HG03103 (cell line): ENCODE results near the gene NCL.
A peak's percentile ranks its signal among the peaks of the same experiment; 100 is the strongest.

Source experiments
- ATAC-seq: cut with Tn5 transposase; IDR thresholded peaks from one replicate; pipeline ENCODE4 v1.9.1; 2021; ENCODE audit warnings: low read depth; ENCODE audit not compliant: unreplicated experiment

Gene NCL

DNA sequence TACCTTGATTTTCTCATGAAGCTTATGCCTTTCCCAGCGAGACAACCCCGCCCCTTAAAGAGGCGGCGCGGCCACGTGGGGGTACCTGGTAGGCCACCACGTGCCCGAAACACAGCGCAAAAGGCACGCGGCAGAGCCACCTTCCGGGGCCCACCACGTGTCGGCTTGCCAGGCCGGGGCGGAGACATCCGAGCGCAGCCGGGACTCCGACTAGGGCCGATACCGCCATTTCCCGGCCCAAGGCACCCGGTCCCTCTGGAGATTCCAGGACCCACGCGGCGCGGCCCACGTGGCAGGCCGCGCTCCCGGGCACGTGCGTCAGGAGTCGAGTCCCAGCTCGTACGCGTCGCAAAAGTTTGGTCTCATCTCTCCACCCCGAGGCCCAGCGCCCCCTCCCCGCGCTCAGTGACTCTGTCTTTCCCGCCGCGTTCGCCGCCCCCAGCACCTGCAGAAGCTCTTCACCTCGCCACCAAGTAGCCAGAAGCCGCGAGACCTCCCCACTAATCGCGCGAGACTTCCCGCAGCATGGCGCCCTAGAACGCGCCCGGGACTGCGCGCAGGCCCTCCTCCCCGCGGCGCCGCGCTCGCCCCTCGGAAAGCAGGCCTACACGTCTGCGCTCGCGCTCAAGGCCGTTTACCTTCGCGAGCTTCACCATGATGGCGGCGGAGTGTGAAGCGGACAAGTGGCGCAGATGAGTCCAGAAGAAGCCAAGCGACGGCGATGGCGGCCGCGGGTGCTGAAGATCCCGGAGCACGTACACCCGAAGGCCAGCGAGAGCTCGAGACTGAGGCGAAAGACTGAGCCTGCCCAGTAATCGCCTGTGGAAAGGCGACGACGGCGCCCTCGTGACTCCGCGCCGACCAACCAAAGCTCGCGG is at the start of gene NCL:
Gene NCL (minus strand): TSS at position 787 of the 878 bp plus-strand sequence. CDS start 131 bp downstream, at position 656.
- ATAC-seq, result peak; percentile 91

DNA sequence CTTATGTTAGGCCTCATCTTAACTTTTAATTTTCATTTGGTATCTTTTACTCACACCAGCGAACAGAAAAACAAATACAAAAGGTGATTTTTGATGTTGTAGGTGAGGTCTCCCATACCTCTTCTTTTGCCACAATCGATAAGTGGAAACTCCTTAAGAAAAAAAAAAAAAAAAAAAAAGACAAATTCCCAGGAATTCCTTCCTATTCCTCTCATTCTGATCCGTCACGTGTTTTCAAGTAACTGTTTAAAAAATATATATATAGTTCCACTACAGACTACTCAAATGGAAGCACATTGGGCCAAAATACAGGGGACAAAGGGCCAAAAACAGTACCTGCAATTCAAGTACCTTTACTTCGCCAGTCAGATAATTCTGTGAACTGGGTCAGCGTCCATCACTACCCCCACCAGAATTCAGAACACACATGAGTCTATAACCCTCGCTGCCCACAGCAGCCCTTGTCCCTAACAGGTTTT is 49.5 kb upstream of the NCL start:
- ATAC-seq, result no peak

- no peak for ATAC-seq
These were observed 47.9 kb upstream of the NCL start for GRCh38 chr2:231512222-231512621.

- ATAC-seq, result no peak
These were observed 39.5 kb upstream of the NCL start for GRCh38 chr2:231503766-231504165.

GRCh38 chr2:231502596-231502995 is 38.3 kb upstream of the NCL start:
- ATAC-seq, result no peak

GRCh38 chr2:231497651-231498050 is 33.4 kb upstream of the NCL start:
- no peak for ATAC-seq

GRCh38 chr2:231494669-231495068 is 30.4 kb upstream of the NCL start:
- no peak for ATAC-seq

DNA sequence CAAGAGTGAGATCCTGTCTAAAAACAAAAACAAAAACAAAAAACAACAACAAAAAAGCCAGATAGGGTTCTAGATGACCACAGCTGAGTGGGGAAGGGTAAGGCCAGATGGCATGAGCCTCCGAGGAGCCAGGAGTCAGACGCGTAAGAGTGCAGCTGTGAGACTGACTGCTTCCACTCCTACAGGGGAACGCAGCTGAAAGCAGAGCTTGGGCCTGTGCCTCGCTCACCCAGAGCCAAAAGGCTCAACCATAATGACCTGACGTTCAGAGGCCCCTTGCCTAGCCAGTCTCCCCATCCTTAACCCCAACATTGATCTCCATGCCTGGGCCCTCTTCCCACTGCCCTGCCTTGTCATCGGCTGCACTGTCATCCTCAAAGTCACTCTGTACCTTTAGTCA is 26.5 kb upstream of the NCL start:
- ATAC-seq, result no peak

DNA sequence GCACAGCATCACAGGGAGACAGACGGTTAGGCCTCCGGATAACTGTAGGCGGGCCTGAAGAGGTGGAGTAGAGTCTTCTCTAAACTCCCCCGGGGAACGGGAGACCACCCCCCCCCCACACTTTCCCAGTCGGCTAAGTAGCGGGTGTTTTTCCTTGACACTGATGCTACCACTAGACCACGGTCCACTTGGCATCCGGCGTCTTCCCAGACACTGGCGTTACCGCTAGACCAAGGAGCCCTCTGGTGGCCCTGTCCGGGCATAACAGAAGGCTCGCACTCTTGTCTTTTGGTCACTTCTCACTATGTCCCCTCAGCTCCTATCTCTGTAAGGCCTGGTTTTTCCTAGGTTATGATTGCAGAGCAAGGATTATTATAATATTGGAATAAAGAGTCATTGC is 25.7 kb upstream of the NCL start:
- no peak for ATAC-seq

- no peak for ATAC-seq
These were observed 24.0 kb upstream of the NCL start for GRCh38 chr2:231488331-231488730.

DNA sequence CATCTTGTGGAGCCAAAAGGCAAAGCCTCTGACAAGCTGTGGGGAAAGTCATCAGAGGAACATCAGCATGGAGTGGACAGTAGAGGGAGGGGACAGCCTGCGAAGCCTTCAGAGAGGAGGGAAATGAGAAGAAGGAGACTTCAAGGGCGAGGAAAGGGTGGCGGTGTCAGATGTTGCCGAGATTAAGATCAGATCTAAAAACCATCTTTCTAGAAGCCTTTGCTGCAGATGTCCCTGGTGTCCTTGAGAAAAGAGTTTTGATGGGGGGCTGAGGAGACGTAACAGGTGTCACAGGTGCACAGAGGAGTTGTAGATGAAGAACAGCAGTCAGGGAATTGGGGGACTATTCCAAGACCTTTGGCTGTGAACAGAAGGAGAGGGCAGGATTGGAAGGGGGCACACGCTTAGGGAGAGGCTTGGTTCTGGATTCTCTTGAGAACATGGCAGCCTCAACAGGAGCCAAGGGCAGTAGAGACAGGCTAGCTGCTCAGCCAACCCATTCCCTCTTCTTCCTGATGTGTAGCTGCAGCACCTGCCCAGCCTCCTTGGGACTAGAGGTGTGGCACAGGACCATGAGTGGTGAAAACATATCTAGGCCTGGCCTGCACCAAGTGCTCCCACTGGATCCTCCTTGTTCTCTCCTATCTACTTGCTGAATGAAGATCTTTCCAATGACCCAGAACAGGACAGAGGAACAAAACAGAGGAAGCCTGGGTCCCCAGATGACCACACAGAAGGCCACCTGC is 22.7 kb upstream of the NCL start:
- ATAC-seq, result no peak

GRCh38 chr2:231483398-231484329 is 19.4 kb upstream of the NCL start:
- no peak for ATAC-seq

- ATAC-seq, result peak; percentile 52
These were observed 18.6 kb upstream of the NCL start for GRCh38 chr2:231482806-231483391.

DNA sequence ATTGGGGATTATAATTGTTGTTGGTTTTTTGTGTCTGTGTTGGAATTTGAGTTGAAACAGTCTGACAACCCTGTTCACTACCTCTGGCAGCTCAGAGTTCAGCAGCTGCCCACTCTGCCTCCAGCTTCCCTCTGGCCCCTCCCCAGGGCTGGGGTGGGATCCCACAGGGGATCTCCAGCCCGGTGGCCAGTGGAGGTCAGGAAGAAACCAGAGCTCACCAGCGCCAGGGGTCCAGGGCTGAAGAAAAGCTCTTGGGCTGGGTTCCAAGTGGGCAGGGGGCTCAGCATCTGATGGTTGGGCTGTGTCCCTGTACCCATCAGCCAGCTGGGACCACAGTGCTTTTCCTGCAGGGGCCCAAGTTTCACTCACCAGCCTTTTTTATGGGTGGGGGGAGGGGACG is 16.5 kb upstream of the NCL start:
- ATAC-seq, result no peak

GRCh38 chr2:231479455-231479854 is 15.2 kb upstream of the NCL start:
- no peak for ATAC-seq

GRCh38 chr2:231476920-231477319 is 12.6 kb upstream of the NCL start:
- no peak for ATAC-seq

- no peak for ATAC-seq
These were observed 11.7 kb upstream of the NCL start for GRCh38 chr2:231475965-231476364.

GRCh38 chr2:231472816-231473215 is 8.5 kb upstream of the NCL start:
- no peak for ATAC-seq

GRCh38 chr2:231470246-231470900 is 6.1 kb upstream of the NCL start:
- no peak for ATAC-seq

- no peak for ATAC-seq
These were observed 5.3 kb upstream of the NCL start for GRCh38 chr2:231469583-231469950.
